Astrocyte (in vitro differentiated cells and primary cell): ENCODE measurements around the gene CRIM1. TPM values are rescaled to one million over a fixed set of nuclear protein-coding genes. Genes with fewer than 3 reads are reported as not detected.

Experiments used
- DNase-seq: peaks from one replicate; pipeline ENCODE4 v3.0.0-alpha.2; 2010; ENCODE audit warnings: low read depth
- FAIRE-seq: peaks from 2 replicates; lab custom pipeline; 2011; peaks lifted over from hg19 to GRCh38; lab: Jason Lieb, UNC
- H2AFZ ChIP-seq: 2 replicates; pipeline ENCODE4 v1.6.0; 2012; ENCODE audit warnings: low read depth, low read length, inconsistent platforms
- H3K27ac ChIP-seq: 2 replicates; pipeline ENCODE4 v1.5.1; 2011; ENCODE audit warnings: low read depth, low read length, inconsistent platforms
- H3K27me3 ChIP-seq: 2 replicates; pipeline ENCODE4 v1.6.0; 2011; ENCODE audit warnings: low read length, inconsistent platforms; ENCODE audit not compliant: insufficient read depth
- H3K36me3 ChIP-seq: 2 replicates; pipeline ENCODE4 v1.5.1; 2011; ENCODE audit warnings: low read length, inconsistent platforms; ENCODE audit not compliant: insufficient read depth
- H3K4me1 ChIP-seq: 2 replicates; pipeline ENCODE4 v1.5.1; 2011; ENCODE audit warnings: low read length, inconsistent platforms; ENCODE audit not compliant: insufficient read depth
- H3K4me2 ChIP-seq: 2 replicates; pipeline ENCODE4 v1.6.0; 2012; ENCODE audit warnings: low read length, inconsistent platforms
- H3K4me3 ChIP-seq: 2 replicates; pipeline ENCODE4 v1.5.1; 2011; ENCODE audit warnings: low read depth, mild to moderate bottlenecking, low read length, inconsistent platforms; ENCODE audit not compliant: insufficient read depth
- H3K79me2 ChIP-seq: 2 replicates; pipeline ENCODE4 v1.6.0; 2012; ENCODE audit warnings: mild to moderate bottlenecking, low read length, inconsistent platforms; ENCODE audit not compliant: insufficient read depth
- H3K9ac ChIP-seq: 2 replicates; pipeline ENCODE4 v1.6.0; 2012; ENCODE audit warnings: mild to moderate bottlenecking, low read length, inconsistent platforms
- H3K9me3 ChIP-seq: 2 replicates; pipeline ENCODE4 v1.5.1; 2012; ENCODE audit warnings: low read depth, mild to moderate bottlenecking, low read length, inconsistent platforms; ENCODE audit not compliant: insufficient read depth
- H4K20me1 ChIP-seq: 2 replicates; pipeline ENCODE4 v1.6.0; 2012; ENCODE audit warnings: low read length, inconsistent platforms; ENCODE audit not compliant: insufficient read depth
- H3K27ac Mint-ChIP-seq: one replicate; pipeline ENCODE4 v1.8.0; 2021; ENCODE audit warnings: mild to moderate bottlenecking, mixed read lengths; ENCODE audit not compliant: unreplicated experiment
- H3K27me3 Mint-ChIP-seq: one replicate; pipeline ENCODE4 v1.8.0; 2021; ENCODE audit warnings: low read depth, mixed read lengths; ENCODE audit not compliant: unreplicated experiment
- H3K36me3 Mint-ChIP-seq: one replicate; pipeline ENCODE4 v1.8.0; 2021; ENCODE audit warnings: low read depth, mixed read lengths; ENCODE audit not compliant: unreplicated experiment
- H3K4me1 Mint-ChIP-seq: one replicate; pipeline ENCODE4 v1.8.0; 2021; ENCODE audit warnings: low read depth, mixed read lengths; ENCODE audit not compliant: unreplicated experiment
- H3K4me3 Mint-ChIP-seq: one replicate; pipeline ENCODE4 v1.8.0; 2021; ENCODE audit warnings: mild to moderate bottlenecking, moderate library complexity, mixed read lengths; ENCODE audit not compliant: unreplicated experiment
- H3K9me3 Mint-ChIP-seq: one replicate; pipeline ENCODE4 v1.8.0; 2021; ENCODE audit warnings: mild to moderate bottlenecking, mixed read lengths; ENCODE audit not compliant: unreplicated experiment
- CTCF ChIP-seq: IDR thresholded peaks from 2 replicates; pipeline ENCODE4 v1.5.1; 2011; ENCODE audit warnings: low read depth, mild to moderate bottlenecking, inconsistent platforms, low read length, moderate library complexity; ENCODE audit not compliant: insufficient read depth
- EZH2 ChIP-seq: IDR thresholded peaks from 2 replicates; pipeline ENCODE4 v1.6.1; 2012; ENCODE audit warnings: mild to moderate bottlenecking, low read length, inconsistent platforms; ENCODE audit not compliant: insufficient read depth
- total RNA-seq: library from RNA; stranded (reverse); gene quantifications from 2 replicates; pipeline ENCODE4 v1.2.1, GENCODE V29; 2021

Gene CRIM1
- total RNA-seq, 1 donor from 2014 or later, result 180 TPM

DNA sequence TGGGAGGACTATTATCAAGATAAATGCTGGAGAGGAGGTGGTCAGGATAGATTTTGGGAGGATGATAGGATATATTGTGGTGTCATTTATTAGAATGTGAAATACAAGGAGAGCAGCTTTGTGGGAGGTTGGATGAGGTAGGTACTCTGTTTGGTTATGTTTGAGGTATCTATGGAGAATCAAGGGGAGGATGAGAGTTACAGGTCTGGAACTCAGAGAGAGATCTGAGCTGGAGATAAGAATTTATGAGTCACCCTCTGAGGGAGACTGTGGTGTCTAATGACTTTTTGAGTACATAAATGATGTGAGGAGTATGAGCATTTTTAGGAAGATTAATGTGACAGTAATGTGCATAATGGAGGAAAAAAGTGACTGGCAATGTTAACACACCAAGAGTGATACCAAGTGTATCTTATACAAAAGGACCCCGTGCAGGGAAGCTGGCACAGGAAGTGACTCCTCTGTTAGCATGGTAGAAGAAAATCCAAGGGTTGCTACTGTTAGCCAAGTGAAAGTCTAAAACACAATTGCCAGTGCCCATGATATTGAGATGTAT lies 48.2 kb downstream of the CRIM1 start:
- Histone ChIP-seq H4K20me1 (peaks cover 40% of the 10 kb centered on the region), H3K9ac (peak overlapping the region; percentile 72), H3K4me3 (peak overlapping the region; percentile 32), H3K79me2 (peaks cover 97% of the 10 kb centered on the region), H3K27ac (peak overlapping the region; percentile 91), H3K9me3 (no peaks in the 10 kb centered on the region), H3K36me3 (peaks cover 17% of the 10 kb centered on the region), H3K27me3 (no peaks in the 10 kb centered on the region), H2AFZ (no peak overlapping the region), H3K4me1 (peaks cover 46% of the 10 kb centered on the region), H3K4me2 (peak overlapping the region; percentile 65)
- Mint-ChIP-seq H3K4me1 (peaks cover 25% of the 10 kb centered on the region), H3K4me3 (no peak overlapping the region), H3K9me3 (no peaks in the 10 kb centered on the region), H3K27ac (no peak overlapping the region), H3K27me3 (no peaks in the 10 kb centered on the region), H3K36me3 (no peaks in the 10 kb centered on the region)
- peak; percentile 97 for FAIRE-seq
- DNase-seq, result peak; percentile 93
- no peak for TF ChIP-seq CTCF
- no peak for TF ChIP-seq EZH2

GRCh38 chr2:36404318-36404717 lies 48.7 kb downstream of the CRIM1 start:
- TF ChIP-seq CTCF, result no peak
- TF ChIP-seq EZH2, result no peak
- H3K4me1 Mint-ChIP-seq, result peaks cover 29% of the 10 kb centered on the region

GRCh38 chr2:36404754-36405153 lies 49.2 kb downstream of the CRIM1 start:
- TF ChIP-seq CTCF, result no peak
- TF ChIP-seq EZH2, result no peak
- H3K27ac Mint-ChIP-seq, result no peak overlapping the region
- FAIRE-seq (no peak), DNase-seq (no peak)
- H3K4me3 ChIP-seq, result no peak overlapping the region
- H2AFZ ChIP-seq, result no peak overlapping the region
- no peaks in the 10 kb centered on the region for H3K27me3 ChIP-seq
- H3K27me3 Mint-ChIP-seq, result no peaks in the 10 kb centered on the region
- peak overlapping the region; percentile 65 for H3K4me2 ChIP-seq
- H3K4me1 Mint-ChIP-seq, result peaks cover 32% of the 10 kb centered on the region
- H4K20me1 ChIP-seq, result peaks cover 41% of the 10 kb centered on the region
- peaks cover 47% of the 10 kb centered on the region for H3K4me1 ChIP-seq
- no peak overlapping the region for H3K4me3 Mint-ChIP-seq
- H3K79me2 ChIP-seq, result peaks cover 97% of the 10 kb centered on the region
- H3K36me3 Mint-ChIP-seq, result no peaks in the 10 kb centered on the region
- no peaks in the 10 kb centered on the region for H3K9me3 ChIP-seq
- no peaks in the 10 kb centered on the region for H3K9me3 Mint-ChIP-seq
- peak overlapping the region; percentile 53 for H3K9ac ChIP-seq
- peaks cover 11% of the 10 kb centered on the region for H3K36me3 ChIP-seq
- peak overlapping the region; percentile 91 for H3K27ac ChIP-seq

More at GRCh38 chr2:36404318-36404717, 48.7 kb downstream of the CRIM1 start:
- Histone ChIP-seq H3K27me3 (no peaks in the 10 kb centered on the region), H3K4me1 (peaks cover 46% of the 10 kb centered on the region), H3K27ac (peak overlapping the region; percentile 91), H3K9ac (peak overlapping the region; percentile 53), H3K4me3 (peak overlapping the region; percentile 32), H3K79me2 (peaks cover 97% of the 10 kb centered on the region), H3K36me3 (peaks cover 11% of the 10 kb centered on the region), H2AFZ (no peak overlapping the region), H3K4me2 (peak overlapping the region; percentile 65), H3K9me3 (no peaks in the 10 kb centered on the region), H4K20me1 (peaks cover 41% of the 10 kb centered on the region)
- Mint-ChIP-seq H3K27me3 (no peaks in the 10 kb centered on the region), H3K9me3 (no peaks in the 10 kb centered on the region), H3K4me3 (no peak overlapping the region), H3K27ac (no peak overlapping the region), H3K36me3 (no peaks in the 10 kb centered on the region)
- FAIRE-seq (peak; percentile 47), DNase-seq (peak; percentile 78)
